GM19455 (cell line): ENCODE measurements around the gene LDHAL6A.
"Not testable (repeated sequence)": the region's sequence is repeated elsewhere in the genome, so short reads cannot be mapped to it uniquely, and the experiment has no call there.

ENCODE experiments used
- ATAC-seq: cut with Tn5 transposase; IDR thresholded peaks from one replicate; pipeline ENCODE4 v1.9.1; 2021; ENCODE audit not compliant: unreplicated experiment

Gene LDHAL6A

DNA sequence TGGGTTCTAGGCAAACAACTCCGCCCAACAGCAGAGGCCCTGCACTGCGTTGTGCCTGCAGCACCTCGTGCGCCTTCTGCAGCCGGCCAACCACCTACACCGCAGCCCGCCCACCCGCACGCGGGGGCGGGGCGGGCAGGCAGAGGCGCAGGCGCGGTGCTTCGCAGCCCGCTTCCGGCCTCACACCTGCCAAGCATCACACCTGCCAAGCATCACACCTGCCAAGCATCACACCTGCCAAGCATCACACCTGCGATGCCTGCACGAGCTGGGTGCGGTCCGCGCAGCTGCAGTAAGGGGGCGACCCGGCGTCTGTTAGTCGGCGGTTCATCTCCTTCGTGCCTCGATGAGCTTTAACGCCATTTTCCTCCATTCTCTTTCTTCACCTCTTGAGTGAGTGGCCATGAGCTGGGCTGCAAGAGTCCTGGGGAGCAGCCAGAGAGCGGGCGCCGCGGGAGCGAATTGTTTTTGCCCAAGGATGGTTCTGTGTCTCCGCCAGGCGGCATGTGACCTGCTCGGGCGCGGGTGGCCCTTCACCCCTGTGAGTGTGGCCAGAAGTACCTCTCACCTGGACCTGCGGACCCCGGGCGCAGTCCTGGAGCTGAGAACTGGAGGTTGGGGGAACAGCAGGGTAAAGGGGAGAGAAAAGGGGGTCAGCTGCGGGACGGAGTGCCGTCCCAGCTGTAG, at the start of gene LDHAL6A:
Gene LDHAL6A (plus strand): TSS at position 171 of the 687 bp plus-strand sequence. CDS start 825 bp downstream, outside the sequence.
- no peak for ATAC-seq

DNA sequence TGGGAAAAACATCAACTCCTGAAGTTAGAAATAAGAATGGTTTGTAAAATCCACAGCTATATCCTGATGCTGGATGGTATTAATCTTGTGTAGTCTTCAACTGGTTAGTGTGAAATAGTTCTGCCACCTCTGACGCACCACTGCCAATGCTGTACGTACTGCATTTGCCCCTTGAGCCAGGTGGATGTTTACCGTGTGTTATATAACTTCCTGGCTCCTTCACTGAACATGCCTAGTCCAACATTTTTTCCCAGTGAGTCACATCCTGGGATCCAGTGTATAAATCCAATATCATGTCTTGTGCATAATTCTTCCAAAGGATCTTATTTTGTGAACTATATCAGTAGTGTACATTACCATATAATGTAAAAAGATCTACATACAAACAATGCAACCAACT, 48.3 kb upstream of the LDHAL6A start:
- not testable (repeated sequence) for ATAC-seq

DNA sequence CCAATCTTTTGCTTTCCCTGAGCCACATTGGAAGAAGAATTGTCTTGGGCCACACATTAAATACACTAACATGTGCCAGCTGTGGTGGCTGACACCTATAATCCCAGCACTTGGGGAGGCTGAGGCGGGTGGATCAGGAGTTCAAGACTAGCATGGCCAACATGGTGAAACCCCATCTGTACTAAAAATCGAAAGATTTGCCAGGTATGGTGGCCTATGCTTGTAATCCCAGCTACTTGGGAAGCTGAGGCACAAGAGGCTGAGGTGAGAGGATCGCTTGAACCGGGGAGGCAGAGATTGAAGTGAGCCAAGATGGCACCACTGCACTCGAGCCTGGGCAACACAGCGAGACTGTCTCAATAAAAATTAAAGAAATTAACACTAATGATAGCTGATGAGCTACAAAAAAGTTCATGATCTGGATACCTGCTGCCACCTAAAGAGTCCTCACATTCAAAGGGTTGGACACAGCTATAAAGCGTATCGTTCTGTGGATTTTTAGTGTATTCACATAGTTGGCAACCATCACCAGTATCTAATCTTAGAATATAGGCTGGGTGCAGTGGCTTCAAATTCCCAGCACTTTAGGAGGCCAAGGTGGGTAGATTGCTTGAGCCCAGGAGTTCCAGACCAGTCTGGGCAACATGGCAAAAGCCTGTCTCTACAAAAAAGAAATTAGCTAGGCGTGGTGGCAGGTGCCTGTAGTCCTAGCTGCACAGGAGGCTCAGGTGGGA, 46.9 kb upstream of the LDHAL6A start:
- no peak for ATAC-seq

DNA sequence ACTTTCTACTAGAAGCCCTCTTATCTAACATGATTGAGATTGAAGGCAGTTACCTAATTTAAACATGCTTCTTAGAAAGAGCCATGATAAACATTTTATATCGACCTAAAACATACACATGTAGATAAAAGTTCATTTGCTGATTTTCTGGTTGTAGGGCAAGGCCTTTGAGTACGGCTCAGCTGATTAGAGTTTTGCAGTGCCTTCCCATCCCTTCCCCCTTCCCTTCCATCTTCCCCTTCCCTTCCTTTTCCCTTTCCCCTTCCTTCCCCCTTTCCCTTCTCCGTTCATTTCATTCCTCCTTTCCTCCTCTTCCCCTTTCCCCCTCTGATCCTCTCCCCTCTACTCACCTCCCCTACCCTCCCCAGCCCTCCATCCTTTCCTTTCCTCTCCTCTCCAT, 39.2 kb upstream of the LDHAL6A start:
- ATAC-seq, result no peak

DNA sequence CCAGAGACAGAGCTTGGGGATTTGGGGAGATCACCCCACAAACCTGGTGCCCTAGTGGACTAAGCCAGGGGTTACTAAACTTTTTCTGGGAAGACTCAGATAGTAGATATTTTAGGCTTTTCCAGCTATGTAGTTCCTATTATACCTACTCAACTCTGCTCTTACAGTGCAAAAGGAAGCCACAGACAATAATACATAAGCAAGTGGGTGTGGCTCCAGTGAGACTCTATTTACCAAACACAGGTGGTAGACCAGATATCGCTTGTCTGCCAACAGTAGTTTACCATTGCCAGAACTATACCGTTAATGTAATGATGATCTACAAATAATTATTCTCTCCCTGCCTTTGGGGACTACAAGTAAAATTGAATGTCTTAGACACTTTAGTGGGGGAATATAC, 36.6 kb upstream of the LDHAL6A start:
- no peak for ATAC-seq

DNA sequence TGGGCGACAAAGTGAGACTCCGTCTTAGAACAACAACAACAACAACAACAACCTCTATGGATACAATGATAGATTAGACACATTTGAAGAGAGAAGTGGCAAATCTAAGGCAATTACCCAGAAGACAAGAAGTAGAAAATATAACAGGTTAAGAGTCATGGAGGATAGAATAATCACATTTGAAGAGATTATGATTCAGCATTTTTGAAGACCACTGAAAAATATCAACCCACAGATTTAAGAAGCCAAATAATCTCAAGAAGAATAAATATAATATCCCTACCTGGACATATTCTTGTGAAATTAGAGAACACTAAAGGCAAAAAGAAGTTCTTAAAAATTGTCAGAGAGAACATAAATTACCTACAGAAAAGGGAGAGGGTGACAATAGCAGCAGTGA, 35.6 kb upstream of the LDHAL6A start:
- ATAC-seq, result no peak

DNA sequence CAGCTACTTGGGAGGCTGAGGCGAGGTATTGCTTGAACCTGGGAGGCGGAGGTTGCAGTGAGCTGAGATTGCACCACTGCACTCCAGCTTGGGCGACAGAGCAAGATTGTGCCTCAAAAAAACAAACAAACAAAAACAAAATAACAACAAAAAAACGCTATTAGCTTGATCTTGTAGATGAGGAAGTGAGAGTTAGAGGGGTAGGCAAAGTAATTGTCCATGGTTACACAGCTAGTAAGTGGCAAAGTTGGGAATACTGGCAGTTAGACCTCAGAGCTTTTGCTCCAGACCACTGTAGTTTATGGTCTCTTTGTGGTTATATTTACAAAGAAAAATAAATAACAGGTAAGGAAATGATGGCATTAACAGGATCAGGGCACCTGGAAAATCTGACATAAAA, 28.4 kb upstream of the LDHAL6A start:
- no peak for ATAC-seq

DNA sequence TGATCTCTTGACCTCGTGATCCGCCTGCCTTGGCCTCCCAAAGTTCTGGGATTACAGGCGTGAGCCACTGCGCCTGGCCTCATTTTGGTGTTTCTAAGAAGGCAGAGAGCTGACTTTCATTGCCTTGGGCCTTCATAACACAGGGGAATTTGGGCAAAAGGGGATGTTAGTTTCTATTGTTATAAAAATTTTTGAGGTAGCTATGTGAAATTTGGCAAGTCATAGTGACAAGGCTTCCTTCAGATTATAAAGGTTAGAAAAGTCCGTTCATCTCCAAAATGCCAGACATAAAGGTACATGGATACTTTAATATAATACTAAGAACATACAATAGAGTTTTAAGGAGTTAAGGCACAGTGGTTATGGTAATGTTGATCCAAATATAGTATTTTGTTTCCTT, 26.3 kb upstream of the LDHAL6A start:
- no peak for ATAC-seq

DNA sequence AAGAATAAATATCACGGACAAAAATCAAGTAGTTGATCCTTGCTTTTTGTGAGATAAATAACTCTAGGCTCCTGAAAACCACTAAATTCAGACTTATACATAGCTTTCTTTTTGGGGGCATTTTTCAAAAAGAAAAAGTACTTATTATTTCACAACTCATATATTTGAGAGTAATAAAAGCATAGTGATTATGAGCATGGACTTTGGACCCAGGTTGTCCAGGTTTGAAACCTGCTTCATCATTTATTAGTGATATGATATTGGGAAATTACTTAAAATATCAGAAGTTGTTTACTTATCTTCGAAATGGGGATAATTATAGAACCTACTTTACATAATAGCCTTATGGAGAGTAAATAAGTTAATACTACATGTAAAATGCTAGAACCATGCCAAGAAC, 17.0 kb upstream of the LDHAL6A start:
- no peak for ATAC-seq

DNA sequence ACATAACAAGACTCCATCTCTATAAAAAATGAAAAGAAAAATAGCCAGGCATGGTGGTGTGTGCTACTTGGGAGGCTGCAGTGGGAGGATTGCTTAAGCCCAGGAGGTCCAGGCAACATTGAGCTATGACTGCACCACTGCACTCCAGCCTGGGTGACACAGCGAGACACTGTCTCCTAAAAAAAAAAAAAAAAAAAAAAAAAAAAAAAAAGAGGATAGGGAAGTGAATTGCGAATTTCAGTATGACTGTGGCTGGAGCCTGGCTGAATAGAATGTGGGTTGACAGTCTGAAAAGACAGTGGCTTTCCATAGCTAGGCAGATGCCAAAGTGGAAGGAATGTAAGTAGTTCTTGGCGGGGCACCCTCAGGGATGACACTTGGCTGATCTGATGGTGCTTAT, 6.4 kb upstream of the LDHAL6A start:
- ATAC-seq, result no peak

DNA sequence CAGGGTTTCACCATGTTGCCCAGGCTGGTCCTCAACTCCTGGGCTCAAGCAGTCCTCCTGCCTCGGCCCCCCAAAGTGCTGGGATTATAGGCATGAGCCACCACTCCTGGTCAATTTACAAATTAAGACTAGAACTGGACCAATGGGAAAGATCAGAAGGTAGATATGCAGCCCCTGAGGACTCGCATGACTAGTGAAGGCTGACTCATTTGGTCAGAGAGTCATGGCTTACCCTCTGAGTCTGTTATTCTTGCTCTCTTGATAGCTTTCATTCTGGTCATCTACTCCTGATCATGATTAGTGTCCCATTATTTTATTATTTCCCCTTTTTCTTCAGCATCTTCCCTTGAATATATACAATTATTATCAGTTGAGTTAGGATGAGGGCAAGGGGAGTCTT, 2.7 kb upstream of the LDHAL6A start:
- no peak for ATAC-seq

DNA sequence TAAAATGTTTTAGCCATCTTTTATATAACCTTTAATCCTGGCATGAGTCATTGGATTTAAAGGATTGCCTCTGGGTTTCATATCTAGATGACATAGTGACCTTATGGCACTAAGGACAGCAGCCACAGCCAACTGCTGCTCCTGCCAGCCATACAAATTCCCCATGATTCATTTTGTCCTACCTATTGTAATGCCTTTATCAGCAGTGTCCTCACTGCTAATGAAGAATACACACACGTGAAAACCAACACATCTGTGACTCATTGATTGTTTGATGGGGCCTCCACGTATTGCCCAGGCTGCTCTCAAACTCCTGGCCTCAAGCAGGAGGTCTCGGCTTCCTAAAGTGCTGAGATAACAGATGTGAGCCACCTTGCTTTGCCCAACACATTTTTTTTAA, 1.8 kb downstream of the LDHAL6A start:
- ATAC-seq, result no peak

DNA sequence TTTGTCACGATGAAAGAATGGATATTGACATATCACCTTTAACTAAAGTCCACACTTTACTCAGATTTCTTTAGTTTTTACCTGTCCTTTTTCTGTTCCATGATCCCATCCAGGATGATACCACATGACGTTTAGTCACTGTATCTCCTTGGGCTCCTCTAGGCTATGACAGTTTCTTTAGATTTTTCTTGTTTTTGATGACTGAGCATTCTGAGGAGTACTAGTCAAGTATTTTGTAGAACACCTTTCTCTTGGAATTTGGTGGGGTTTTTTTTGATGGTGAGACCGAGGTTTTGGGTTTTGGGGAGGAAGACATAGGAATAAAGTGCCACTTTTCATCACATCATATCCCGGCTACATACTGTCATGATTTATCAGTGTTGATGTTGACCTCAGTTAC, 4.0 kb downstream of the LDHAL6A start:
- no peak for ATAC-seq

DNA sequence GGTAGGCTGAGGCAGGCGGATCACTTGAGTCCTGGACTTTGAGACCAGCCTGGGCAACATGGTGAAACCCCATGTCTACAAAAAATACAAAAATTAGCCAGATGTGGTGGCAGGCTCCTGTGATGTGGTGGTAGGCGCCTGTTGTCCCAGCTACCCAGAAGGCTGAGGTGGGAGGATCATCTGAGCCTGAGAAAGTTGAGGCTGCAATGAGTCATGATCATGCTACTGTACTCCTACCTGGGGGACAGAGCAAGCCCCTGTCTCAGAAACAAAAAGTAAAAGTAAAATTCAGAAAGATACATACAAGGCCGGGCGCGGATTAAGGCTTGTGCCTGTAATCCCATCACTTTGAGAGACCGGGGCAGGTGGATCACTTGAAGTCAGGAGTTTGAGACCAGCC, 6.3 kb downstream of the LDHAL6A start:
- no peak for ATAC-seq

DNA sequence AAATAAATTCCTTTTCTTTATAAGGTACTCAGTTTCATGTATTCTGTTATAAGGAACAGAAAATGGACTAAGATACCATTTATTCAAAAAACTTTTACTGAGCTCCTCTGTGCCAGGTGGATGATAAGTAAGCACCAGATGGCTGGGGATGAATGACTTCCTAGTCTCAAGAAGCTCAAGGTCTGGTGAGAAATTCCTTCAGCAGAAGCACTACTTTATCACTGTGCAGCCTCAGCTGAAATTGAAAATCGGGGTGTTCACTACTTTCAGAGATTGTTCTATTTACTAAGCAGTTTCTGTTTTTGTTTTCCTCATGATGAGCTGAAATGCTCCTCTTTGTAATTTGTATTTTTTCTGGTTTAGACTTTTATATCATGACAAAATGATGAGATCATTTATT, 7.8 kb downstream of the LDHAL6A start:
- ATAC-seq, result no peak

DNA sequence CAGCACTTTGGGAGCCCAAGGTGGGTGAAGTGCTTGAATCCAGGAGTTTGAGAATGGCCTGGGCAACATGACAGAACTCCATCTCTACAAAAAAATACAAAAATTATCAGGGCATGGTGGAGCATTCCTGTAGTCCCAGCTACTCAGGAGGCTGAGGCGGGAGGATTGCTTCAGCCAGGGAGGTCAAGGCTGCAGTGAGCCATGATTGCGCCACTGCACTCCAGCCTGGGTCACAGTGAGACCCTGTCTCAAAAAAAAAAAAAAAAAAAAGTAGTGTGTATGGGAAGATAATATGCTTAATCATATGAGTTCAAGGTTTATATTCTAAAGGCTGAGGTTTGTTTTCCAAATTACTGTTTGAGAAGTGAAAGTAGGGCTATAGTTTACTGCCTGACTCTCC, 10.7 kb downstream of the LDHAL6A start:
- ATAC-seq, result no peak

DNA sequence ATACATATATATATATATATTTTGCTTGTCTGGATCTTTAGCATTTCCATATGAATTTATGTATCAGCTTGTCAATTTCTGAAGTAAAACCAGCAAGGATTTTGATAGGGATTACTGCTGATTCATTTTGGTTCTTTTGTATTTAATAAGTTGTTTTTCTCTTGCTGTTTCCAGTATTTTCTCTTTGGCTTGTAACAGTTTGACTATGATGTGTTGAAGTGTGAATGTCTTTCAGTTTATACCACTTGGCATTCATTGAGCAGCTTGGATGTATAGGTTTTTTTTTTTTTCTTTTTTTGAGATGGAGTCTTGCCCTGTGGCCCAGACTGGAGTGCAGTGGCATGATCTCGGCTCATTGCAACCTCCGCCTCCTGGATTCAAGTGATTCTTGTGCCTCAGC, 12.4 kb downstream of the LDHAL6A start:
- no peak for ATAC-seq

DNA sequence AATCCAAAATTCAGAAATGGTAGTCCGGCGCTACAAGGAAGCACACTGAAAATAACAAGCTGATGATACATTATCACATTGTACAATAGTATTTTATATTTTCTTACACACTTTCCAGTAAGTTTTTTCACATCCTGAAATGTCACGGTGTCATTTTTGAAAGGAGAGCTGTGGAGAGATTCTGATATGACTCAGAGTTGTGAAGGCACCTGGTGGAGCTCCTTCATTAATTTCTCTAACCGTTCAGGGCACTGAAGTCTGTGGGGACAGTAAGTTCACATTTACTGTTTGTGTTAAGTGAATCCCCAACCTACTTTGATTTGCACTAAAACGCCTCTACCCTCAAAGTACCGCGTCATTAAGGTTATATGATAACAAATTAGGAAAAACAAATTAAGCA, 13.3 kb downstream of the LDHAL6A start:
- no peak for ATAC-seq

DNA sequence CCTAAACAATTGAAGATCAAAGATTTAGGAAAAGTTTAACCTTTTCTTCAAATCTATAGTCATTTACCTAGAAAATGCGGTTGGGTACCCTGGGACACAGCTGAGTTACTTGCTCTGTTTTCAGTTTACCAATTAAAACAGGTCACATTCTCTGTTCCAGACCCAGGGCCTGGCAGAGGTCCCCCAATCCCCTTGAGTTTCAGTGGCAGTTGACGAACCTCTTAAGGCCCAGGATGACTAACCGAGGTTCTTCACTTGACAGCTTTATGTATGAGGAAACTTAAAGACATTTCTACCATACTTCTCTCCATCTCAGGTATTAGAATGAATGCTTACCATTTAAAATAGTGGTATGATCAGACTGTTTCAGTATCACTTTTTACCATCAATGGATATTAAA, 16.3 kb downstream of the LDHAL6A start:
- ATAC-seq, result no peak

DNA sequence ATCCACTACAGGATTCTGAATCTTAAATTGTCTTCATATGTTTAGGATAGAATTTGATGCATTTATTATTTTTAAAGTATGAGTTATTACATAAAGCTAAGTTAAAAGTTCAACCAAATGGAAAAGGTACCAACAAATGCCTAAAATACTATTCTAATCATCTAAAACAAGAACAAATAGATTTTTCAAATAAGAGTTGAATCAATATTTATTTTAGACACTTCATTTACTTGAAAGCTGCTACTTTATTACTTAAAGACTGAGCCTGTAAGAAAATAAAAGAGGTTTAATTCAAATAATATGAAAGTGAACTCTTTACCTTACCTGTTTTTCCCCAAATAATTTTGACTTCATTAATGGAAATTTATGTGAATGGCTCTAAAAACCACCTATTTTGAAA, 16.9 kb downstream of the LDHAL6A start:
- ATAC-seq, result no peak

DNA sequence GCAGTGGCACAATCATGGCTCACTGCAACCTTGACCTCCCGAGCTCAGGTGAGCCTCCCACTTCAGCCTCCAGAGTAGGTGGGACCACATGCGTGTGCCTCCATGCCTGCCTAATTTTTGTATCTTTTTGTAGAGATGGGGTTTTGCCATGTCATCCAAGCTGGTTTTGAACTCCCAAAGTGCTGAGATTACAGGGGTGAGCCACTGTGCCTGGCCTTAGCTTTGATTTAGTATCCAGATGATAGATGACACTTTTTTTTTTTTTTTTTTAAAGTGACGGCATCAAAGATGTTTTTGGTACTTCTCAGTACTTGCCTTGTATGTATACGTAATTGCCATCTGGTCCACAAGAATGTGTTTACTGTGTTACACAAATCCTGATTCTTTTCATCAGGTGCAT, 23.4 kb downstream of the LDHAL6A start:
- ATAC-seq, result no peak

DNA sequence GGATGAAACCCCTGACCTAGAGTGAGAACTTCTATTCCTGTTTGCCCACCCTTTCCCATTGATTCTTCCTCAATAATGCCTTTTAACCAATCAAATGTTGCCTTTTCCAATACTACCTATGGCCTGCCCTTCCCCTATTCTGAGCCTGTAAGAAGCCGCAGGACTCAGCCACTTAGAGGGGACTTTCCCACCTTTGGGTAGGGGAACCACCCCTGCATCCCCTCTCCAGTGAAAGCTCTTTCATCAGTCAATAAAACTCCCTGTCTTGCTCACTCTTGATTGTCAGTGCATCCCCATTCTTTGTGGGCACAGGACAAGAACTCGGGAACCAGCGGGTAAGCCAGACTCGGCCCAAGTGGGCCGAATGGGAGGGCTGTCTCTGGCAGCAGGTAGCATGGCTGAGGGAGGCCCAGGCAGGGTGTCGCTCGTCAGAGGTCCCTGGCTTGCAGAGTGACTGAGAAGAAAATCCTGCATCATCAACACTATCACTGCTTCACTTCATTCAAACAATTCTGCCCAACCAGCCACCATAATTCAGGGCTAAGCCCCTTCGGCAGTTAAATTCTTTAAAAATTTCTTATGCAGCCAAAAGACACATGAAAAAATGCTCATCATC, 30.4 kb downstream of the LDHAL6A start:
- ATAC-seq, result no peak
